Thyroid gland (tissue), 4 donors: ENCODE results near the gene CDC6. TPM values are rescaled to one million over a fixed set of nuclear protein-coding genes. Genes with fewer than 3 reads are reported as not detected.

Experiments
- DNase-seq, 2 donors: peaks; one replicate each; pipeline ENCODE4 v3.0.0-alpha.2; 2019
- H3K27ac ChIP-seq, 3 donors: fragments of 200-600 bp; sonication (generic); 1 replicate in 2 of 3; 2 replicates in 1 of 3; pipeline ENCODE4 v1.5.1; 2016 to 2019; ENCODE audit warnings: mild to moderate bottlenecking in 1 of 3, moderate library complexity in 1 of 3
- H3K27me3 ChIP-seq: fragments of 200-600 bp; sonication (generic); one replicate; pipeline ENCODE4 v1.5.1; 2019
- H3K36me3 ChIP-seq, 2 donors: fragments of 200-600 bp; sonication (generic); one replicate each; pipeline ENCODE4 v1.5.1; 2016 to 2019
- H3K4me1 ChIP-seq, 2 donors: fragments of 200-600 bp; sonication (generic); one replicate each; pipeline ENCODE4 v1.5.1; 2017 to 2019
- H3K4me3 ChIP-seq, 3 donors: fragments of 200-600 bp; sonication (generic); replicated peaks in 1 of 3; 1 replicate in 2 of 3; 2 replicates in 1 of 3; pipeline ENCODE4 v1.5.1; 2016; ENCODE audit warnings: mild to moderate bottlenecking in 1 of 3
- H3K9me3 ChIP-seq: fragments of 200-600 bp; sonication (generic); one replicate; pipeline ENCODE4 v1.5.1; 2017
- CTCF ChIP-seq, 6 experiments: fragments of 200-600 bp in 3 of 6; fragments of 450-650 bp in 3 of 6; sonication (generic) in 3 of 6; IDR thresholded peaks; one replicate each; pipeline ENCODE4 v1.5.1; 2016 to 2019; ENCODE audit warnings: antibody characterized with exemption in 6 of 6, mild to moderate bottlenecking in 2 of 6, inconsistent platforms in 1 of 6, moderate library complexity in 1 of 6
- POLR2A ChIP-seq, 2 donors: fragments of 450-650 bp; IDR thresholded peaks; one replicate each; pipeline ENCODE4 v1.6.1; 2017; ENCODE audit warnings: antibody characterized with exemption in 2 of 2, mild to moderate bottlenecking in 2 of 2, moderate library complexity in 1 of 2
- WGBS, 2 donors: methylation state at CpG; one replicate each; pipeline ENCODE4 v1.1.5; 2017; 5-methylcytosine and 5-hydroxymethylcytosine counted together
- intact Hi-C: fragments of 100-400 bp; cut with DNase I; formaldehyde crosslinking; loops from one replicate; pipeline ENCODE4 v1.15.1; 2023
- total RNA-seq, 4 donors: library from RNA; depleted of rRNA; stranded (reverse); fragments of >200 nt; gene quantifications; one replicate each; pipeline ENCODE4 v1.2.3, GENCODE V29; 2016

CDC6 gene
- total RNA-seq, 4 donors from 2014 or later, result 0.63 to 5.2 (median 0.79) TPM

- intact Hi-C loops, result no loop called here
- TF ChIP-seq POLR2A (IDR thresholded peaks at IDR 0.05) (no peak), CTCF (IDR thresholded peaks at IDR 0.05) (no peak)
- no peak overlapping the region for H3K27ac ChIP-seq
- no peaks in the 10 kb centered on the region for H3K36me3 ChIP-seq
- WGBS, 2 donors, result 78 to 89% methylated on average over 8 of the region's 8 CpGs
- no peaks in the 10 kb centered on the region for H3K9me3 ChIP-seq
- no peak for DNase-seq
- no peak overlapping the region for H3K4me3 ChIP-seq
- H3K27me3 ChIP-seq, result no peaks in the 10 kb centered on the region
- peaks cover 35 to 85% of the 10 kb centered on the region in 2 donors for H3K4me1 ChIP-seq
Observed at GRCh38 chr17:40337351-40337750, 49.7 kb downstream of the CDC6 start.

- H3K27me3 ChIP-seq, result no peaks in the 10 kb centered on the region
- no peaks in the 10 kb centered on the region for H3K9me3 ChIP-seq
- 72 to 92% methylated on average over 5 of the region's 5 CpGs for WGBS, 2 donors
- H3K4me3 ChIP-seq, result no peak overlapping the region
- TF ChIP-seq CTCF (IDR thresholded peaks at IDR 0.05) (no peak), POLR2A (IDR thresholded peaks at IDR 0.05) (no peak)
- no peak for DNase-seq
- peaks cover 31 to 80% of the 10 kb centered on the region in 2 donors for H3K4me1 ChIP-seq
- intact Hi-C loops, result no loop called here
- no peak overlapping the region for H3K27ac ChIP-seq
- no peaks in the 10 kb centered on the region for H3K36me3 ChIP-seq
Observed at GRCh38 chr17:40338058-40338457, 50.4 kb downstream of the CDC6 start.

GRCh38 chr17:40338941-40339649, 51.4 kb downstream of the CDC6 start:
- H3K4me3 ChIP-seq, result no peak overlapping the region
- WGBS, 2 donors, result 75 to 90% methylated on average over 13 of the region's 13 CpGs
- TF ChIP-seq POLR2A (IDR thresholded peaks at IDR 0.05), result no peak
- TF ChIP-seq CTCF (IDR thresholded peaks at IDR 0.05), result no peak
- H3K9me3 ChIP-seq, result no peaks in the 10 kb centered on the region
- peak overlapping the region in 2 of 3 donors; percentile 13 to 41 for H3K27ac ChIP-seq
- intact Hi-C loops, result no loop called here
- H3K27me3 ChIP-seq, result no peaks in the 10 kb centered on the region
- H3K36me3 ChIP-seq, result no peaks in the 10 kb centered on the region
- peaks cover 23 to 80% of the 10 kb centered on the region in 2 donors for H3K4me1 ChIP-seq
- no peak for DNase-seq

- Histone ChIP-seq H3K27me3 (no peaks in the 10 kb centered on the region), H3K36me3 (no peaks in the 10 kb centered on the region), H3K9me3 (no peaks in the 10 kb centered on the region), H3K4me1 (peaks cover 22 to 78% of the 10 kb centered on the region in 2 donors), H3K4me3 (no peak overlapping the region), H3K27ac (peak overlapping the region in 2 of 3 donors; percentile 88 to 95)
- WGBS, 2 donors, result 94 to 100% methylated on average over 1 of the region's 1 CpG
- TF ChIP-seq POLR2A (IDR thresholded peaks at IDR 0.05) (no peak), CTCF (IDR thresholded peaks at IDR 0.05) (no peak)
- no peak for DNase-seq
- intact Hi-C loops, result no loop called here
Observed at GRCh38 chr17:40340327-40340726, 52.6 kb downstream of the CDC6 start.
